HAP-1 (cell line): Measurements from ENCODE around the gene SLC22A4.

Source experiments
- DNase-seq, 2 experiments: peaks; one replicate each; pipeline ENCODE4 v3.0.0-alpha.2; 2016 to 2020; ENCODE audit warnings: low spot score in 2 of 2
- H3K27me3 ChIP-seq: fragments of 250-450 bp; sonication (Bioruptor Pico); 2 replicates; pipeline ENCODE4 v1.5.1; 2020; ENCODE audit warnings: low read depth, mild to moderate bottlenecking, moderate library complexity
- H3K36me3 ChIP-seq: fragments of 250-450 bp; sonication (Bioruptor Pico); replicated peaks from 2 replicates; pipeline ENCODE4 v1.5.1; 2020; ENCODE audit warnings: mild to moderate bottlenecking
- H3K4me1 ChIP-seq: fragments of 250-450 bp; sonication (Bioruptor Pico); 2 replicates; pipeline ENCODE4 v1.5.1; 2020; ENCODE audit warnings: mild to moderate bottlenecking
- H3K4me3 ChIP-seq: fragments of 250-450 bp; sonication (Bioruptor Pico); 2 replicates; pipeline ENCODE4 v1.5.1; 2020; ENCODE audit warnings: mild to moderate bottlenecking, moderate library complexity
- H3K9me3 ChIP-seq: fragments of 250-450 bp; sonication (Bioruptor Pico); 2 replicates; pipeline ENCODE4 v1.5.1; 2020; ENCODE audit warnings: mild to moderate bottlenecking, moderate library complexity
- in situ Hi-C: fragments of 300-500 bp; cut with MboI; formaldehyde crosslinking; loops from 3 replicates; pipeline ENCODE4 v1.14.3; 2020; ENCODE audit warnings: low sequenced_read_pairs, inconsistent platforms, mixed read lengths

Gene SLC22A4

DNA sequence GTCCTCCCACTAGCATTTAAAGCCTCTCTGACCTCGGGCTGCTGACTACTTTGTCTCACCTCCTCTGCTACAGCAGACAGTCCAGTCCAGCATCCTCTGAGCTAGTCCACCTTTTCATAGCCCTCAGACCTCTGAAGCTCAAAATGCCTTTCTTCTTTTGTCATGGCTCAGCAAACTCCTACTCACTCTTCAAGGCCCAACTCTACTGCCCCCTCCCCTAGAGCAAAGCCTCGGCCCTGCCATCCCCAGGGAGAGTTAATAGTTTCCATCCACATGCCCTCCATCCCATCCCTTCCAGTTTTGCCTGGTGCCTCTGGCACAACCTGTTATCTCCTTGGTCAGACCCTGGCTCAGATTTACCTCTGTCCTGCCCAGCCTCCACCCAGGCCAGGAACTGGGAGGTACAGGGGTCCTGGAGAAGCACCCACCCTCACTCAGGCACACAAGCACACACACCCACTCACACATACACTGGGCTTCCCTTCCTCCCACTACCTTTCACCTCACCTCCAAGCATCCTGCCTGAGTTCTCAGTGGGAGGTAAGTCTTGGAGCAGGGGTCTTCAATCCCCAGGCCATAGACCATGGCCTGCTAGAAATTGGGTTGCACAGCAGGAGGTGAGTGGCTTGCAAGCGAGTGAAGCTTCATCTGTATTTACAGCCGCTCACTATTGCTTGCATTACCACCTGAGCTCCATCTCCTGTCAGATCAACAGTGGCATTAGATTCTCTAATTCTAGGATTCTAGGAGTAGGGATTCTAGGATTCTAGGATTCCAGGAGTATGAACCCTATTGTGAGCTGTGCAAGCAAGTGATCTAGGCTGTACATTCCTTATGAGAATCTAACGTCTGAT lies 18.6 kb upstream of the SLC22A4 start:
- H3K9me3 ChIP-seq: no peaks in the 10 kb centered on the region
- no peaks in the 10 kb centered on the region; the same call in 1 of the 2 replicates for H3K4me1 ChIP-seq
- in situ Hi-C loops: loop anchor here (10.0 kb wide), 1 partner anchor 229 kb away; no protein-coding TSS in a partner anchor
- H3K27me3 ChIP-seq: no peaks in the 10 kb centered on the region
- H3K36me3 ChIP-seq: no peaks in the 10 kb centered on the region
- peak in 1 of 2 experiments; percentile 5 for DNase-seq
- no peak overlapping the region for H3K4me3 ChIP-seq

DNA sequence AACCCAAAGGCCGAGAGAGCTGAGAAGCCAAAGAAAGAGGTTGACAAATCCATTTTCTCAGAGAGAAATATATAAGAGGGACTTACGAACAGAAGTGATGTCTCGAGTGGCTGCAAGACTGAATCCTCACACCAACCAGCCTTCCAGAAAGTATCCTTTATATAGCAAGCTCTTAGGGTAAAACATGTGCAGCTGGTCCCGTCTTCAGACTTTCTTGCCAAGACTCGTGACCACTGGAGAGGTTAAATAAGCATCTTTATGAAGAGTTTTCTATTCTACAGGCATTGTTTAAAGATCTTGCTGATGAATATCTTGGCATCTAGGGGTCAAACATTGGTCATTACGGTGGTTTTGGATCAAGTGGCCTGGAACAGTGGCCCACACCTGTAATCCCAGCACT lies 16.9 kb upstream of the SLC22A4 start:
- H3K36me3 ChIP-seq: no peaks in the 10 kb centered on the region
- DNase-seq: no peak
- H3K4me3 ChIP-seq: no peak overlapping the region
- H3K4me1 ChIP-seq: no peaks in the 10 kb centered on the region; the same call in 1 of the 2 replicates
- H3K9me3 ChIP-seq: no peaks in the 10 kb centered on the region
- in situ Hi-C loops: loop anchor here (10.0 kb wide), 1 partner anchor 228 kb away; no protein-coding TSS in a partner anchor
- no peaks in the 10 kb centered on the region for H3K27me3 ChIP-seq

DNA sequence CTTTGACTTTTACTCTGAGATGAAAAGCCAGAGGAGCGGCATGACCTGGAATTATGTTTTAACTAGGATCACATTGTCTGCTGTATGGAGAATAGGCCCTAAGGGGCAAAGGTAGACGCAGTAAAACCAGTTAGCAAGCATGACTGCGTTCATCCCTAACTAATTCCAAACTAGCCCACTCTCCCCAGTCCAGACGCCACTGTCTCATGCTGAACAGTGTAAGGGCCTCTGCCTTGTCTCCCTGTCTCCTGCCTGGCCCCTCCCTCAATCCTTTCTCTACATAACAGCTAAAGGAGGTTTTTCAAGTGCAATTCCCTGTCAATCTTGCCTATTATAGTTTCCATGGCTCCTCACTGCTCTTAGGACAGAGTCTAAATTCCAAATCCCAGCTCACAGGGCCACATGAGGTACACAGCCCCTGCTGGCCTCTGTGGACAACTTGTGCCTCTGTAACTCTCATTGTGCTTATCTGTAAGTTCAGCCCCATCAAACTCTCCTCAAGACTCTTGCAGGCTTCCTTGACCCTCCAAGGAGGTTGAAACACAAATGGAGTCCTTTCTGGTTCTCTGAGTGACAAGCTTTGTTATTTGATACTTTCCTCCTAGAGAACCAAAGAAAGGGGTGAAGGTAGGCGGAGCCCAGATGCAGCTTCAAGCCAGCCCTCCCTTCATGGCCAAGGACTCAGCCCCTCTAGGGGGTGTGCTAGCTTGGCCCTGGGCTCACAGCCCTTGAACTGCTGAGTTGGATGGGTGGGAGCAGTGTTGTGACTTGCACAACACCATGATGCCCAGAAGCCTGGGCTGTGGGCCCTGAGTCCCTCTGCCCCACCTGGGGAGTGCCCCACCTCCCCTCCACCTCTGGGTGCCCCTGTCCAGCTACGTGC lies 16.0 kb upstream of the SLC22A4 start:
- Histone ChIP-seq H3K9me3 (no peaks in the 10 kb centered on the region), H3K36me3 (no peaks in the 10 kb centered on the region), H3K27me3 (no peaks in the 10 kb centered on the region), H3K4me3 (no peak overlapping the region), H3K4me1 (no peaks in the 10 kb centered on the region; the same call in 1 of the 2 replicates)
- in situ Hi-C loops: loop anchor here (10.0 kb wide), 1 partner anchor 227 kb away; no protein-coding TSS in a partner anchor
- DNase-seq: no peak

DNA sequence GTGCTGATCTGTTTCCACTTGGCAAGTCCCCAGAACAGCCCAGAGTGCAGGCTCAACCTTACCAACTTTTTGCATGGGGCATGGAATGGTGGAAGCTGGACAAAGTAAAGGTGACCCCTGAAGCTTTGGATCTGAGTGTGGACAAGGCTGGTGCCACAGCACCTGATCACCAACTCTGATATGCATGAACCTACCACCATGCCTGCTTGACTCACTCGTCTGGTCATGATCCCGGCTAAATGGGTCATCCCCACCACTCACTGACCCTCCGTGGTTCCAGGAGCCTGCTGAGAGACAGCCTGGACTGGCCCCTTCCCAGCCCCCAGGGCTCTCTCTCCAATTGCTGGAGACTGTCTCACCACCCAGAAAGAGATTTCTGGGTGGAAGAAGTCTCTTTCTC lies 14.4 kb upstream of the SLC22A4 start:
- DNase-seq: no peak
- Histone ChIP-seq H3K4me1 (no peaks in the 10 kb centered on the region; the same call in 1 of the 2 replicates), H3K27me3 (no peaks in the 10 kb centered on the region), H3K36me3 (no peaks in the 10 kb centered on the region), H3K9me3 (no peaks in the 10 kb centered on the region), H3K4me3 (no peak overlapping the region)
- in situ Hi-C loops: loop anchor here (10.0 kb wide), 1 partner anchor 225 kb away; no protein-coding TSS in a partner anchor

DNA sequence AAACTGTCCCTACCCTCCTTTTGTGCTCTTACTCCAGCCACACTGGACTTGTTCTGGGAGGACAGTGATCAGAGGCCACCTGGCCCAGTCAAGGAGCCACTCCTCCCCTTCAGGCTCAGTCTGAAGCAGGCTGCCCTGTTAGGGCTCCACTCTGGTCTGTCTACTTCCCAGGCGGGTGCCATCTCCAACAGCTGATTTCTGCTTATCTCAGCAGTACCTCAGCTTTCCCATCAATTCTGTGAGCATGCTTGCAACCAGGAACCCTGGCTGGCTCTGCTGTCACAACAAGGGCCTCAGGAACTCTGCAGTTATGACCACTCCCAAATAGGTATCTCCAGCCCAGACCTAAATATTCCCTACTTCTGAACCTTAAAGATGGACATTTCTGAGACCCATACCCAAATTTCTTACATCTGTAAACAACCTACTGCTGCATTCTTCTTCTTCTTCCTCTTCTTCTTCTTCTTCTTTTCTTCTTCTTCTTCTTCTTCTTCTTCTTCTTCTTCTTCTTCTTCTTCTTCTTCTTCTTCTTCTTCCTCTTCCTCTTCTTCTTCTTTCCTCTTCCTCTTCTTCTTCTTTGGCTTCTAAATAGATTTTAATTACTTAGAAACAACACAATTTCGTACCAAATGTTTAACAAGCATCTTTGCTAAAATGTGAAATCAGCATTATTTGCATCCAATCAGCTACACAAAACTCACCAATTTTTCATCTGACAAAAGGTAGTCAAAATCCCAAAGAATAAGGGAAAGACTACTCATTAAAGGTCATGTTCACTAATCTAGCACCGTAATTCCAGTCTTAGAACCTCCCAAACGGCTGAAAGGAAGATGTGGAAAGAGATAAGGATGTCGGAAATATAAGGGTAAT lies 13.6 kb upstream of the SLC22A4 start:
- in situ Hi-C loops: no loop called here
- no peak for DNase-seq
- Histone ChIP-seq H3K4me3 (no peak overlapping the region), H3K9me3 (no peaks in the 10 kb centered on the region), H3K4me1 (no peaks in the 10 kb centered on the region; the same call in 1 of the 2 replicates), H3K36me3 (no peaks in the 10 kb centered on the region), H3K27me3 (no peaks in the 10 kb centered on the region)

DNA sequence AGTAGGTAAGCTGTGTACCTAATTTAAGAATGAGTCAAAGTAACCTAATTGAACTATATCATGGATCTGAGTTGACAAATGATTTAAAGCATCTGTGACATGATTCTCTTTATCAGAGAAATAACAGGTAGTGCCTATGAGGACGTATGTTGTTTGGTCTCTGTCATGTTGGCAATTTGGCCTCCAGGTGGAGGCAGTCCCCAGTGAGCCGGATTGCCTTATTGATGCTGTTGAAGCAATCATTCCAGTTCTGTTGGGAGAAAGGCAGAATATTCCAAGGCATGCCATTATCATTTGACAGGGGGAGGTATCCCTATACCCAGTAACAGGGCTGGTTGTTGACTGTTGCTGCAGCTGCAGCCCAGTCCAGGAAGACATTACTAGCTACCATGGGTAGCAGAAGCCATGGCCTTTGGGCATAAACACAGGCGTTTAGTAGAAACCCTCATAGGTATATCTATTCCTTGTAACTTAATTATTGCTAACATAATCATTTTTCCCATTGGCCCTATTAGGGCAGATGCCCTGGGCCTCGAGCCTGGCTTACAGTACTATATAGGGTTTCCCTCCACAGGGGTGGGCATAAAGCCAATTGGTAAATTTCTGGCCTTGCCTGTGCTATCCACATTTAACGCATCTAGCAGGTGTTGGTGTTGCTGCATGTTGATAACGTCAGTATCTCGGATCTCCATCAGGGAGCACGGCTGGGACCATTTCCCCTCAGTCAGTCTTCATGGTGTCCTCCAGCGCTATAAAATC lies 12.2 kb upstream of the SLC22A4 start:
- no peak for DNase-seq
- Histone ChIP-seq H3K4me3 (no peak overlapping the region), H3K27me3 (no peaks in the 10 kb centered on the region), H3K9me3 (no peaks in the 10 kb centered on the region), H3K4me1 (no peaks in the 10 kb centered on the region; the same call in 1 of the 2 replicates), H3K36me3 (no peaks in the 10 kb centered on the region)
- in situ Hi-C loops: no loop called here

DNA sequence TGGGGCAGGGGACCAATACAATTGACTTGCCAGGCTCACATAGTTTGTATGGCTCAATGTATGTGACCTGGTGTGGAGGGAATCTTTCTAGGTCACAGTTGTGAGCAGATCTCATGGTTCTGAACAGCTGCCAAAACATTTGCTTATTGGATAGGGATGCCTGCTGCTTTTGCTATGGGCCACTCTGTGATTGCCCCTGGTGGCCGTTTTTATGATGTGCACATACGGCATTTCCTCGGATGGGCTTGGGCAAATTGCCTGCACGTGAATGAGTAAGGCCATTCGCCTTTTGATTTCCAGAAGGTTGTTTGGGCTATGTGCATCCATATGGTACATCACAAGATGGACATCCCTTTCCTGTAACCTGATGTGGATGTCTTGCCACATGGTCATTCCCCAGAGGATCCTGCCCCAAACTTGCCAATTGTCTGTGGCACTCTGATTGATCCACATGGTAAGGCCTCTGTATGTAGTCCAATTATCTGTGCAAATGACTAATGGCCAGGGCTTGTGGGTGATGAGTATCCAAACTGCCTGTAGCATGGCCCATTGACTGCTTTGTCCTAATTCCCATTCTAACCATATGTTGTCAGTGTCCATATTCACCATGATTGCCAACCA lies 10.7 kb upstream of the SLC22A4 start:
- in situ Hi-C loops: no loop called here
- no peaks in the 10 kb centered on the region for H3K4me1 ChIP-seq
- peak in 1 of 2 experiments; percentile 54 for DNase-seq
- H3K27me3 ChIP-seq: no peaks in the 10 kb centered on the region
- no peaks in the 10 kb centered on the region for H3K36me3 ChIP-seq
- no peak overlapping the region for H3K4me3 ChIP-seq
- no peaks in the 10 kb centered on the region for H3K9me3 ChIP-seq

DNA sequence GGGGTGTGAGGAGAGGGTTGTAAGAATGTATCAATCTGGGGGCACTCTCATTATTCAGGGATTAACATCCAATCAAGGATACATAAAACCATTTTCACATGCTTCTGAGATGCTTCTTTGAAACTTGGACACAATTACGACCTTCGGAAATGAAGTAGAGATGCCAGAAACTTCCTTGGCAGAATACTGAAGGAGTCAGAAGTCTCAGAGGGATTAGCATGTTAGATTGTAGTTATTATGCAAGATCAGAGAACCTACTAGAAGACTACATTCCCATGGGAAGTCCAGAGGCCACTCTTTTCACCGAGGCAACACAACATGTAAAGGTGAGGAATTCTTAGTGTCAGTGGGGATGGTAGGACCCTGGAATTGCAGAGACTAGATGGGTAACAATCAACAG lies 5.1 kb upstream of the SLC22A4 start:
- H3K4me1 ChIP-seq: peaks cover 13% of the 10 kb centered on the region
- no peaks in the 10 kb centered on the region; the same call in 1 of the 2 replicates for H3K27me3 ChIP-seq
- no peak for DNase-seq
- no peaks in the 10 kb centered on the region for H3K36me3 ChIP-seq
- H3K9me3 ChIP-seq: no peaks in the 10 kb centered on the region
- in situ Hi-C loops: no loop called here
- H3K4me3 ChIP-seq: no peak overlapping the region

DNA sequence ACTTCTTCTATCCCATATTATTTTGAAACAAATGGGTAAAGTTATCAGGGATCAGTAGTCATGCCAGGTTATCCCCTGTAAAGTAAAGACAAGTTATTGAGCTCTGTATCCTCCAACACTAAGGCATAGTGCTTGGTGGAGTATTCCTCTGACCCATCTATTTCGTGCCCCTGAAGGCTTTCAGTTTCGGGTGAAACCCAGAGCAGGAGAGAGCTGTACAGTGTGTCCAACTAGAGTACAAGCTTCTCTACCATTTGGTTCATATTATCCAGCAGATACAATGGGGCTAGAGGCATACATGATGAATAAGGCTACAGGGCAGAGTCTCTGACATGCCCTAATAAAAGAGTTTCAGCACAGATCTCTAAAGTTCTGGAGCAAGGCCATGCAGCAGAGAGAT lies 3.2 kb upstream of the SLC22A4 start:
- no peak for DNase-seq
- peaks cover 18% of the 10 kb centered on the region for H3K4me1 ChIP-seq
- no peak overlapping the region for H3K4me3 ChIP-seq
- H3K9me3 ChIP-seq: no peaks in the 10 kb centered on the region
- H3K27me3 ChIP-seq: no peaks in the 10 kb centered on the region; the same call in 1 of the 2 replicates
- H3K36me3 ChIP-seq: no peaks in the 10 kb centered on the region
- in situ Hi-C loops: no loop called here

DNA sequence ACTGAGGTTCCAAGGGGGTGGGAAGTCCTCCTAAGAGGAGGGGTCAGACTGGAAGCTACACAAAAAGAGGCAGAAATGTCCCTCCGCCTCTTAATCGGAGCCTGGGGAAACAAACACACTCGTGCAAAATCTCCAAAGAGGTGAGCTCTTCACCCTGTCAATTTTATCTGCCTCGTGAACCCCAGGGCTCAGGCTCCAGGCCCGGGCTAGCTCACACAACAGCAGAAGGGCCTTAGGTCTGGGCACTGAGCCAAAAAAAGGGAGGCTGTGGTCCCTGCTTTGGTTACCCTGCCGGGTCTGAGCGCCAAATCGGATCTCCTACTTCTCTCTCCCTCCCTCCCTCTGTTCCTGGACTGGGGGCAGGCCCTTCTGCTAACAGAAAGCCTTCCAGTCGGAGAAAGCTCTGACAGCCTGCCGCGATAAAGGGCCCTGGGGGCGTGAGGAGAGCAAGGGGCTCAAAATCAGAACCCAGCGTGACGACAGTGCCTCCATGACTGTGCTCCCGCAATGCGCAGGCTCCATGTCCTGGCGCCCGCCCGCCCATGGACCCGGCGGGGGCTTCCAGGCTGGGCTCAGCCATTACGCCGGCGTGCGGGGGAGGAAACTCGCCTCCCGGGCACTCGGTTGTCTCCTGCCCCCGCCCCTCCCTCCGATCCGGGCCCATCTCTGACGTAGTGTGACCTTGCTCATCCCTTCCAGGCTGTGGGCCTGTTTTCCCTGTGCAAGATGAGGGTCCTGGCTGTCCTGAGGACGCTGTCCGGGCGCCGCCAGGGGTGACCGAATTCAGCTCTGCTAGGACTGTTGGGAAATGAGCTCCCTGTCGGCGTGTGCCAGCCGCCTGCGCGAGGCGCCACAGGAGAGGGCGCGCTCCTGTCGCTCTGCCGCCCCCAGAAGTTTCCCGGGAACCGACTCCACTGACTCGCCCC lies 865 bp upstream of the SLC22A4 start:
- peak overlapping the region; percentile 39 for H3K4me3 ChIP-seq
- no peaks in the 10 kb centered on the region for H3K36me3 ChIP-seq
- in situ Hi-C loops: no loop called here
- no peaks in the 10 kb centered on the region for H3K9me3 ChIP-seq
- peaks cover 18% of the 10 kb centered on the region for H3K4me1 ChIP-seq
- H3K27me3 ChIP-seq: no peaks in the 10 kb centered on the region; the same call in 1 of the 2 replicates
- peak; percentile 53 to 89 for DNase-seq

DNA sequence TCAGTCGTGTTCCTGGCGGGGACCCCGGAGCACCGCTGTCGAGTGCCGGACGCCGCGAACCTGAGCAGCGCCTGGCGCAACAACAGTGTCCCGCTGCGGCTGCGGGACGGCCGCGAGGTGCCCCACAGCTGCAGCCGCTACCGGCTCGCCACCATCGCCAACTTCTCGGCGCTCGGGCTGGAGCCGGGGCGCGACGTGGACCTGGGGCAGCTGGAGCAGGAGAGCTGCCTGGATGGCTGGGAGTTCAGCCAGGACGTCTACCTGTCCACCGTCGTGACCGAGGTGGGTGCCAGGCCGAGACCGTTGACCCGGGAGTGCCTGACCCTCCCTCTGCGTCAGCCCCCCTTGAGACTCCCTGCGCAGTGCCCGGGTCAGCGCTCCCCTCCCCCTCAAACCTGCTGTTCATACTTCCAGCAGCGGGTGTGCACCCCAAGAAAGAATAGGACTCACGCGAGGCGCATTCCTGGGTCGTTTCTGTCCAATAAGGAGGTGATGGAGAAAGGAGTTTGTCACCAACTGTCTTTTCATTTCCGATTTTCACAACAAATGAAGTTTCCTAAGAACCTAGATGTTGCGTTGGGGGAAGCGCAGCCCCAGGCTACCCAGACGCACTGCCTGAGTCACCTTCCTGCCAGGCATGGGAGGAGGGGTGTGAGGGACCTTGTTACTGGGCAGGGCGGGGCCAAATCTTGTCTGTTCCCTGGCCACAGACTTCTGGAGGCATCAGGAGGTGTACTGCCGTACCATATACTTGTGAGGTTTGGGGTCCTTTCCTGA lies 722 bp downstream of the SLC22A4 start:
- Histone ChIP-seq H3K9me3 (no peaks in the 10 kb centered on the region), H3K36me3 (no peaks in the 10 kb centered on the region), H3K27me3 (no peaks in the 10 kb centered on the region; the same call in 1 of the 2 replicates), H3K4me1 (peaks cover 18% of the 10 kb centered on the region), H3K4me3 (peak overlapping the region; percentile 39)
- peak in 1 of 2 experiments; percentile 64 for DNase-seq
- in situ Hi-C loops: no loop called here
